Smooth muscle cell (in vitro differentiated cells): ENCODE results near the gene PHAF1. TPM values are rescaled to one million over a fixed set of nuclear protein-coding genes. Genes with fewer than 3 reads are reported as not detected.
A peak's percentile ranks its signal among the peaks of the same experiment; 100 is the strongest.

Source experiments
- DNase-seq: peaks from one replicate; lab custom pipeline; 2025; ENCODE audit not compliant: unreplicated experiment; lab: John Stamatoyannopoulos, UW
- H2AFZ ChIP-seq: fragments of 200-600 bp; sonication (generic); 2 replicates; pipeline ENCODE4 v1.6.0; 2016; ENCODE audit warnings: antibody characterized with exemption, low read depth, mild to moderate bottlenecking
- H3F3A ChIP-seq: fragments of 200-600 bp; sonication (generic); 2 replicates; pipeline ENCODE4 v1.6.0; 2017; ENCODE audit warnings: antibody characterized with exemption, low read depth
- H3K27ac ChIP-seq: fragments of 200-600 bp; sonication (generic); 2 replicates; pipeline ENCODE4 v1.5.1; 2016; ENCODE audit warnings: low read depth, mild to moderate bottlenecking
- H3K27me3 ChIP-seq: fragments of 200-600 bp; sonication (generic); 2 replicates; pipeline ENCODE4 v1.6.1; 2016; ENCODE audit warnings: low read depth, mild to moderate bottlenecking
- H3K36me3 ChIP-seq: fragments of 200-600 bp; sonication (generic); 2 replicates; pipeline ENCODE4 v1.5.1; 2016; ENCODE audit warnings: low read depth
- H3K4me1 ChIP-seq: fragments of 200-600 bp; sonication (generic); 2 replicates; pipeline ENCODE4 v1.5.1; 2016; ENCODE audit warnings: low read depth
- H3K4me2 ChIP-seq: fragments of 200-600 bp; sonication (generic); 2 replicates; pipeline ENCODE4 v1.6.0; 2016; ENCODE audit warnings: mild to moderate bottlenecking
- H3K4me3 ChIP-seq: fragments of 200-600 bp; sonication (generic); 2 replicates; pipeline ENCODE4 v1.5.1; 2016; ENCODE audit warnings: mild to moderate bottlenecking
- H3K79me2 ChIP-seq: fragments of 200-600 bp; sonication (generic); 2 replicates; pipeline ENCODE4 v1.6.0; 2016; ENCODE audit warnings: low read depth, mild to moderate bottlenecking
- H3K9ac ChIP-seq: fragments of 200-600 bp; sonication (generic); 2 replicates; pipeline ENCODE4 v1.6.0; 2016; ENCODE audit warnings: low read depth
- H3K9me3 ChIP-seq: fragments of 200-600 bp; sonication (generic); replicated peaks from 2 replicates; pipeline ENCODE4 v1.5.1; 2016; ENCODE audit warnings: low read depth
- H4K20me1 ChIP-seq: fragments of 200-600 bp; sonication (generic); 2 replicates; pipeline ENCODE4 v1.6.0; 2016; ENCODE audit warnings: low read depth
- WGBS: methylation state at CpG from one replicate; pipeline ENCODE4 v1.1.7; 2016; ENCODE audit warnings: low lambda C conversion rate; 5-methylcytosine and 5-hydroxymethylcytosine counted together
- polyA plus RNA-seq: library from polyadenylated mRNA; unstranded; fragments of >200 nt; fragmentation: Nextera tagmentation; extraction: Ambion mirVana; gene quantifications from 2 replicates; pipeline ENCODE4 v1.2.1, GENCODE V29; 2016
- total RNA-seq: library from RNA; depleted of rRNA; stranded (reverse); fragments of >200 nt; gene quantifications from 2 replicates; pipeline ENCODE4 v1.2.3, GENCODE V29; 2014
- TF ChIP-seq, protein P1 (sequence below): fragments of 200-600 bp; sonication (generic); IDR thresholded peaks from 2 replicates; pipeline ENCODE4 v1.5.1; 2017; ENCODE audit warnings: borderline replicate concordance, mild to moderate bottlenecking, antibody characterized with exemption; ENCODE audit not compliant: insufficient read depth, poor library complexity, severe bottlenecking

The PHAF1 gene
- total and polyA plus RNA-seq, 2 experiments from 2014 or later, result 15.5 TPM

DNA sequence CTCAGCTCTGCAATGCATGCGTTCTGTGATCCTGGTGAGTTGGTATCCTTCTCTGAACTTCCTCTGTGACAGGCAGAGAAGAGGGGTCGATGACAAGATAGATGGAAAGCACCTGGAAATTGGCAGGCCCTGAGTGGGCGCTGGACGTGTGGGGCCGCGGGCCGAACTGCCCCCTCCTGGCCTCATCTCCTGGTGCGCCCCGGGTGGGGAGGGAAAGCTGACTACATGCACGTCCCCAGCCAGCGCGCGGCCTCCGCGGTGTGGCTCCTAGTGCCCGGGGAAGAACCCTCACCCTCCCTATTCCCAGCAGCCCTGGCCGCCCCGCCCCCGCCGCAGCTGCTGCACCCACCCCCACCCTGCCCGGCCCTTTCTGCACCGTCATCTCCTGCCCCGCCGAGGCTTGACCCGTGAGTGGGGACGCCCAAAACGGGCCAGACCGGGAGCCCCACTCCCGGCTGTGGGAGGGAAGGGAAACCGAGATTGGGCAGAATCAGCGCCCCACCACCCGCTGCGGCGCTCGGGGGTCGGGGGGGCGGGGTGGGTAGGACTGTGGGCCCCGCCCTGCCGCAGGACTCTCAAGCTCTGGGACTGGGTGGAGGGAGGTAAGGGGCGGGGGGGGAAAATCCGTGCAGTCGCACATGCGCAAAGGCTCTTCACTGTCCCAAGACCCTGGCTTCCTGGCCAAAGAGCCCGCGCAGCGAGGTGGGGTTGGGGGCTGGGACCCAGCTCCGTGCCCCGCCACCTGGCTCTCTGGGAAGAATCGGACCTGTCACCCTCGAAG lies 60.6 kb downstream of the PHAF1 start, which contains the start of gene NOL3:
Gene NOL3 (plus strand): TSS at position 371 of the 781 bp plus-strand sequence.
- H3K4me1 ChIP-seq, result peaks cover 24% of the 10 kb centered on the region
- H3K27me3 ChIP-seq, result peaks cover 22% of the 10 kb centered on the region
- H3F3A ChIP-seq, result peaks cover 7% of the 10 kb centered on the region
- peak within 1 kb of the TSS; percentile 72 for H3K27ac ChIP-seq
- H4K20me1 ChIP-seq, result peaks cover 9% of the 10 kb centered on the region
- H3K36me3 ChIP-seq, result no peaks in the 10 kb centered on the region
- under 1% methylated on average over 29 of the region's 50 CpGs for WGBS
- peak within 1 kb of the TSS; percentile 87 for H3K4me2 ChIP-seq
- TF ChIP-seq, protein P1, sequence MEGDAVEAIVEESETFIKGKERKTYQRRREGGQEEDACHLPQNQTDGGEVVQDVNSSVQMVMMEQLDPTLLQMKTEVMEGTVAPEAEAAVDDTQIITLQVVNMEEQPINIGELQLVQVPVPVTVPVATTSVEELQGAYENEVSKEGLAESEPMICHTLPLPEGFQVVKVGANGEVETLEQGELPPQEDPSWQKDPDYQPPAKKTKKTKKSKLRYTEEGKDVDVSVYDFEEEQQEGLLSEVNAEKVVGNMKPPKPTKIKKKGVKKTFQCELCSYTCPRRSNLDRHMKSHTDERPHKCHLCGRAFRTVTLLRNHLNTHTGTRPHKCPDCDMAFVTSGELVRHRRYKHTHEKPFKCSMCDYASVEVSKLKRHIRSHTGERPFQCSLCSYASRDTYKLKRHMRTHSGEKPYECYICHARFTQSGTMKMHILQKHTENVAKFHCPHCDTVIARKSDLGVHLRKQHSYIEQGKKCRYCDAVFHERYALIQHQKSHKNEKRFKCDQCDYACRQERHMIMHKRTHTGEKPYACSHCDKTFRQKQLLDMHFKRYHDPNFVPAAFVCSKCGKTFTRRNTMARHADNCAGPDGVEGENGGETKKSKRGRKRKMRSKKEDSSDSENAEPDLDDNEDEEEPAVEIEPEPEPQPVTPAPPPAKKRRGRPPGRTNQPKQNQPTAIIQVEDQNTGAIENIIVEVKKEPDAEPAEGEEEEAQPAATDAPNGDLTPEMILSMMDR, result no peak
- no peaks in the 10 kb centered on the region for H3K79me2 ChIP-seq
- H3K9me3 ChIP-seq, result no peaks in the 10 kb centered on the region
- H3K4me3 ChIP-seq, result peak within 1 kb of the TSS; percentile 55
- peak within 1 kb of the TSS; percentile 20 for H2AFZ ChIP-seq
- peak; percentile 93 for DNase-seq
- H3K9ac ChIP-seq, result peak within 1 kb of the TSS; percentile 83

DNA sequence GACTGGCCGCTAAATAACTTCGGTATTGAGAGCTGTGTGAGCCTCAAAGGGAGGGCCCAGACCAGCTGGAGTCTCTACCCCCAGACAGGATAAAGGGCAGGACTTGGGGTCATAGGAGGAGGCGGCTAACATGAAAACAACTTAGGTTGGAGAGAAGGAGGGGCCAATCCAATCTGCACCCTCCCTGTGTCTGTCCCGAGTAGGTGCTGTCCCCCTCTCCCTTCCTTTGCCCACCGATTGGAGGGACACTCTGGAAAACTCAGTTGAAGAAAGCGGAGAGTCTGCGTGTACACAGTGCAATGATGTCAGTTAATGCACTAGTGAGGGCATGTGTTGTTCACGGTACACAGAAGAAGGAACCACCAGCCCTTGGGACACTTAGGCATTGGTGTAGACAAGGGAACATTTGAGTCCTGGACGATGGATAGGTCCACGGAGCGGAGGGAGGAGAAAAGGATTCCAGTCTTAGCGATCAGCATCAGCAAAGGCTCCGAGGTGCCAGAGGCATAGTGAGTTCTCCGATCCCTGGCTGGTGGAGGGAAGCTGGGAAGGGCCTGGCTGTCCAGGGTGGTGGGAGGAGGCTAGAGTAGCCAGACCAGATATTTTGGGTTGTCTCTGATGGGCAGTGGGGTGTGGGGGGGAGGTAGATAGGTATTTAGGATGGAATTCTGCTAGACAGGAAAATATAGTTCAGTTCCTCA lies 61.4 kb downstream of the PHAF1 start:
- Histone ChIP-seq H3K9me3 (no peaks in the 10 kb centered on the region), H3K79me2 (no peaks in the 10 kb centered on the region), H3K9ac (peak overlapping the region; percentile 83), H4K20me1 (peaks cover 9% of the 10 kb centered on the region), H3K4me2 (peak overlapping the region; percentile 87), H3K4me1 (peaks cover 24% of the 10 kb centered on the region), H3K27ac (peak overlapping the region; percentile 72), H3K36me3 (no peaks in the 10 kb centered on the region), H3K27me3 (peaks cover 15% of the 10 kb centered on the region), H3K4me3 (peak overlapping the region; percentile 55), H2AFZ (peak overlapping the region; percentile 20), H3F3A (peaks cover 7% of the 10 kb centered on the region)
- WGBS, result 32% methylated on average over 14 of the region's 14 CpGs
- TF ChIP-seq, protein P1, result no peak
- no peak for DNase-seq

DNA sequence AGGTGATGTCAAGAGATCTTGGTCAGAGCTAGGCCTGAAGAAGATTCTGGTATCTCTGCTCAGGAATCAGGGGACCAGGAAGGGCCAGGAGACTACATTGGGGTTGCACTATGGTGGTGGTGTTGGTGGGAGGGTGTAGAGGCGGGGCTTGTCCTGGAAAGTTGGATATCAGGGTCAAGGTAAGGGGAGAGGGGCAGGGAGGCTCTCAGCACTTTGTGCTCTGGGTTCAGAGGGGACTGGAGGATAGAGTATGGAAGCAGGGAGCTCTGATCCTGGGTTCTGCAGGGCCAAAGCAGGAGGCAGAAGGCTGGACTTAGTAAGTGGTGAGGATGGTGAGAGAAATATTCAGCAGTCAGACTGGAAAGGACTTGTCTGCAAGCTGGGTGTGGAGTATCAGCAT lies 63.6 kb downstream of the PHAF1 start:
- peak overlapping the region; percentile 10 for H3K27ac ChIP-seq
- TF ChIP-seq, protein P1, result no peak
- H3K36me3 ChIP-seq, result no peaks in the 10 kb centered on the region
- H2AFZ ChIP-seq, result no peak overlapping the region
- peaks cover 7% of the 10 kb centered on the region for H3F3A ChIP-seq
- no peak for DNase-seq
- peak overlapping the region; percentile 82 for H3K4me2 ChIP-seq
- no peak overlapping the region for H3K9ac ChIP-seq
- no peaks in the 10 kb centered on the region for H3K79me2 ChIP-seq
- peak overlapping the region; percentile 47 for H3K4me3 ChIP-seq
- peaks cover 20% of the 10 kb centered on the region for H4K20me1 ChIP-seq
- no peaks in the 10 kb centered on the region for H3K9me3 ChIP-seq
- no peaks in the 10 kb centered on the region for H3K27me3 ChIP-seq
- 91% methylated on average over 1 of the region's 1 CpG for WGBS
- peaks cover 24% of the 10 kb centered on the region for H3K4me1 ChIP-seq
